K562 (cell line): ENCODE data around the gene RHOT1. TPM values are rescaled to one million over a fixed set of nuclear protein-coding genes. Genes with fewer than 3 reads are reported as not detected.

ENCODE experiments used
- ATAC-seq: fragments of 200-7000 bp; cut with Tn5 transposase; 3 replicates; pipeline ENCODE4 v1.9.1; 2020; ENCODE audit warnings: moderate library complexity
- BruUV-seq: library from RNA; stranded (reverse); fragments of 400-500 nt; replicated peaks from 2 replicates; lab custom pipeline; 2021; lab: Mats Ljungman, UMichigan
- CTCF ChIA-PET: fragments of 300-600 bp; formaldehyde crosslinking; extraction: SDS; loops from one replicate; lab custom pipeline; 2021; ENCODE audit warnings: low intra/inter-chr PET ratio; lab: Yijun Ruan, JAX
- POLR2A ChIA-PET: fragments of 300-600, 350-650 bp; sonication (Branson Sonifier 250); formaldehyde crosslinking; extraction: SDS; loops from one replicate; lab custom pipeline; 2021; ENCODE audit warnings: antibody characterized with exemption, inconsistent platforms; lab: Yijun Ruan, JAX
- DNase-seq, 4 experiments: peaks; one replicate each; pipeline versions ENCODE4 v3.0.0 to v3.0.0-alpha.2; 2011 to 2018; ENCODE audit warnings: low spot score in 3 of 4, mixed read lengths in 3 of 4; ENCODE audit errors: extremely low read depth in 1 of 4
- FAIRE-seq: peaks from 2 replicates; lab custom pipeline; 2011; peaks lifted over from hg19 to GRCh38; lab: Jason Lieb, UNC
- H2AFZ ChIP-seq: 2 replicates; pipeline ENCODE4 v1.6.0; 2011; ENCODE audit warnings: low read depth, low read length, control low read depth, inconsistent platforms
- H3K27ac ChIP-seq: fragments of 200-600 bp; 3 replicates; pipeline ENCODE4 v1.8.0; 2011; ENCODE audit warnings: low read depth, mild to moderate bottlenecking, control low read depth, inconsistent platforms, low read length, moderate library complexity, mixed read lengths; ENCODE audit errors: extremely low read depth
- H3K27me3 ChIP-seq, 2 experiments: fragments of 300-600 bp in 1 of 2; 2 replicates in 1 of 2; 3 replicates in 1 of 2; pipeline versions ENCODE4 v1.6.0 to v1.8.0; 2011; ENCODE audit warnings: inconsistent platforms in 2 of 2, low read length in 2 of 2, mild to moderate bottlenecking in 1 of 2, mixed read lengths in 1 of 2, moderate library complexity in 1 of 2; ENCODE audit not compliant: control insufficient read depth in 2 of 2, insufficient read depth in 2 of 2
- H3K36me3 ChIP-seq: fragments of 300-600 bp; 3 replicates; pipeline ENCODE4 v1.8.0; 2011; ENCODE audit warnings: mild to moderate bottlenecking, low read length, inconsistent platforms; ENCODE audit not compliant: control insufficient read depth, insufficient read depth
- H3K4me1 ChIP-seq, 2 experiments: fragments of 200-600 bp in 1 of 2; replicated peaks in 1 of 2; 2 replicates in 1 of 2; 3 replicates in 1 of 2; pipeline versions ENCODE4 v1.5.1 to v1.8.0; 2011; ENCODE audit warnings: inconsistent platforms in 2 of 2, low read length in 2 of 2, mild to moderate bottlenecking in 1 of 2, mixed read lengths in 1 of 2, moderate library complexity in 1 of 2; ENCODE audit not compliant: control insufficient read depth in 2 of 2, insufficient read depth in 2 of 2
- H3K4me2 ChIP-seq: 2 replicates; pipeline ENCODE4 v1.6.1; 2011; ENCODE audit warnings: low read length, control low read depth, inconsistent platforms, mixed read lengths; ENCODE audit not compliant: insufficient read depth
- H3K4me3 ChIP-seq: fragments of 200-600 bp; sonication (generic), shearing (Covaris generic); 2 replicates; pipeline ENCODE4 v1.5.1; 2016; ENCODE audit warnings: control low read depth, inconsistent platforms
- H3K79me2 ChIP-seq: fragments of 200-600 bp; 3 replicates; pipeline ENCODE4 v1.8.0; 2011; ENCODE audit warnings: low read length, inconsistent platforms; ENCODE audit not compliant: control insufficient read depth, insufficient read depth
- H3K9ac ChIP-seq, 2 experiments: 2 replicates each; pipeline versions ENCODE4 v1.6.0 to v1.6.1; 2011; ENCODE audit warnings: low read depth in 2 of 2, low read length in 2 of 2, control low read depth in 1 of 2, inconsistent platforms in 1 of 2, mild to moderate bottlenecking in 1 of 2, mixed read lengths in 1 of 2; ENCODE audit not compliant: insufficient read depth in 1 of 2
- H3K9me1 ChIP-seq: one replicate; pipeline ENCODE4 v1.6.0; 2011; ENCODE audit warnings: inconsistent platforms, mild to moderate bottlenecking, low read length, moderate library complexity; ENCODE audit not compliant: control insufficient read depth, insufficient read depth
- H3K9me3 ChIP-seq: replicated peaks from 2 replicates; pipeline ENCODE4 v1.5.1; 2011; ENCODE audit warnings: low read depth, low read length, inconsistent platforms; ENCODE audit not compliant: control insufficient read depth, insufficient read depth
- H4K20me1 ChIP-seq: replicated peaks from 2 replicates; pipeline ENCODE4 v1.6.1; 2011; ENCODE audit warnings: low read length, inconsistent platforms, mixed read lengths; ENCODE audit not compliant: control insufficient read depth, insufficient read depth
- ARID1B ChIP-seq: fragments of 450-650 bp; IDR thresholded peaks from 2 replicates; pipeline ENCODE4 v1.6.1; 2016; ENCODE audit warnings: antibody characterized with exemption, mild to moderate bottlenecking, inconsistent platforms
- CHD1 ChIP-seq: fragments of 200-600 bp; sonication (generic); IDR thresholded peaks from one replicate; pipeline ENCODE4 v1.6.1; 2012; ENCODE audit warnings: mild to moderate bottlenecking, moderate library complexity, low read length, inconsistent platforms
- CTBP1 ChIP-seq: fragments of 450-650 bp; IDR thresholded peaks from 2 replicates; pipeline ENCODE4 v1.6.1; 2016; ENCODE audit warnings: borderline replicate concordance
- DPF2 ChIP-seq: fragments of 450-650 bp; IDR thresholded peaks from 2 replicates; pipeline ENCODE4 v1.6.1; 2016
- EHMT2 ChIP-seq: fragments of 450-650 bp; IDR thresholded peaks from 2 replicates; pipeline ENCODE4 v1.6.1; 2018; ENCODE audit warnings: antibody characterized with exemption
- FOXA3 ChIP-seq, 2 experiments: fragments of 450-650 bp in 1 of 2; sonication (generic) in 1 of 2; formaldehyde crosslinking; IDR thresholded peaks in 1 of 2; conservative IDR thresholded peaks in 1 of 2; 2 replicates each; pipeline versions ENCODE4 v1.4.0 to v1.8.0; 2020 to 2022; ENCODE audit warnings: mild to moderate bottlenecking in 2 of 2, missing genetic modification reagents in 1 of 2
- HIVEP1 ChIP-seq: fragments of 250-450 bp; sonication (Bioruptor Pico); IDR thresholded peaks from 2 replicates; pipeline ENCODE4 v1.4.0; 2020; ENCODE audit warnings: mild to moderate bottlenecking
- HMGN3 ChIP-seq: IDR thresholded peaks from 2 replicates; pipeline ENCODE4 v1.6.1; 2011; ENCODE audit warnings: borderline replicate concordance, low read depth, mild to moderate bottlenecking, mixed read lengths, low read length; ENCODE audit not compliant: insufficient read length; ENCODE audit errors: extremely low read depth
- JUND ChIP-seq, 2 experiments: IDR thresholded peaks; 2 replicates in 1 of 2; 3 replicates in 1 of 2; pipeline ENCODE4 v1.6.1; 2011; ENCODE audit warnings: borderline replicate concordance in 2 of 2, low read depth in 2 of 2, low read length in 2 of 2, improper control_type of control experiment in 1 of 2, missing biosample characterization in 1 of 2, missing genetic modification characterization in 1 of 2, missing genetic modification reagents in 1 of 2
- KLF16 ChIP-seq: IDR thresholded peaks from 2 replicates; pipeline ENCODE4 v1.6.1; 2016; ENCODE audit warnings: antibody characterized with exemption
- MTA2 ChIP-seq: fragments of 450-650 bp; IDR thresholded peaks from 2 replicates; pipeline ENCODE4 v1.6.1; 2016; ENCODE audit warnings: low read depth
- NFIC ChIP-seq: fragments of 450-650 bp; IDR thresholded peaks from 2 replicates; pipeline ENCODE4 v1.6.1; 2017; ENCODE audit warnings: mild to moderate bottlenecking, inconsistent platforms
- PML ChIP-seq: IDR thresholded peaks from 2 replicates; pipeline ENCODE4 v1.6.1; 2012; ENCODE audit warnings: low read length, inconsistent platforms
- POLR2AphosphoS5 ChIP-seq: IDR thresholded peaks from 2 replicates; pipeline ENCODE4 v1.6.1; 2011; ENCODE audit warnings: mild to moderate bottlenecking, low read depth, low read length, moderate library complexity; ENCODE audit not compliant: control insufficient read depth, insufficient read depth
- RCOR1 ChIP-seq, 2 experiments: IDR thresholded peaks; 2 replicates each; pipeline ENCODE4 v1.6.1; 2012; ENCODE audit warnings: low read depth in 2 of 2, low read length in 2 of 2, borderline replicate concordance in 1 of 2, improper control_type of control experiment in 1 of 2
- SMARCA4 ChIP-seq: fragments of 450-650 bp; IDR thresholded peaks from 2 replicates; pipeline ENCODE4 v1.6.1; 2016
- SOX6 ChIP-seq: fragments of 450-650 bp; IDR thresholded peaks from 2 replicates; pipeline ENCODE4 v1.6.1; 2014; ENCODE audit warnings: mild to moderate bottlenecking
- TAL1 ChIP-seq: fragments of 450-650 bp; IDR thresholded peaks from 2 replicates; pipeline ENCODE4 v1.6.1; 2016; ENCODE audit warnings: mild to moderate bottlenecking
- TBL1XR1 ChIP-seq, 2 experiments: IDR thresholded peaks; 2 replicates each; pipeline ENCODE4 v1.6.1; 2012; ENCODE audit warnings: improper control_type of control experiment in 2 of 2, low read length in 2 of 2, mild to moderate bottlenecking in 1 of 2
- TCF3 ChIP-seq: sonication (generic); formaldehyde crosslinking; IDR thresholded peaks from 2 replicates; pipeline ENCODE4 v1.4.0; 2020; ENCODE audit warnings: mild to moderate bottlenecking, missing genetic modification reagents
- TEAD1 ChIP-seq, 2 experiments: fragments of 450-650 bp in 1 of 2; sonication (generic) in 1 of 2; formaldehyde crosslinking; IDR thresholded peaks; 2 replicates each; pipeline versions ENCODE4 v1.4.0 to v1.8.0; 2020 to 2022; ENCODE audit warnings: mild to moderate bottlenecking in 2 of 2, missing genetic modification reagents in 1 of 2
- ZBTB7A ChIP-seq: IDR thresholded peaks from 2 replicates; pipeline ENCODE4 v1.6.1; 2011; ENCODE audit warnings: low read depth, mild to moderate bottlenecking, low read length, moderate library complexity, borderline replicate concordance; ENCODE audit not compliant: control insufficient read depth
- ZEB2 ChIP-seq: fragments of 450-650 bp; IDR thresholded peaks from 2 replicates; pipeline ENCODE4 v1.6.1; 2016
- ZNF140 ChIP-seq: fragments of 250-450 bp; sonication (Bioruptor Pico); IDR thresholded peaks from 2 replicates; pipeline ENCODE4 v1.8.0; 2021; ENCODE audit warnings: moderate library complexity, mild to moderate bottlenecking, inconsistent platforms
- in situ Hi-C: fragments of 300-500 bp; cut with MboI; formaldehyde crosslinking; loops from 4 replicates; pipeline ENCODE4 v1.15.0; 2018; ENCODE audit warnings: inconsistent platforms, mixed read lengths
- intact Hi-C: fragments of 100-400 bp; cut with micrococcal nuclease; formaldehyde crosslinking; loops from 2 replicates; pipeline ENCODE4 v1.14.2; 2022
- polyA plus RNA-seq, 8 experiments: library from polyadenylated mRNA; depleted of rRNA in 4 of 8; stranded (reverse) in 5 of 8; unstranded in 3 of 8; fragments of >200 nt; fragmentation: Nextera tagmentation in 2 of 8; fragmentation: Illumina TruSeq in 1 of 8; extraction: Ambion mirVana in 2 of 8; extraction: Trizol in 1 of 8; gene quantifications; 2 replicates each; pipeline versions ENCODE4 v1.2.1 to v1.2.3, GENCODE V29; 2011 to 2014; ENCODE audit warnings: inconsistent platforms in 1 of 8, missing spikeins in 1 of 8
- total RNA-seq, 7 experiments: library from RNA; depleted of rRNA in 6 of 7; stranded (reverse); fragments of >200 nt in 6 of 7; fragmentation: Illumina TruSeq in 2 of 7; extraction: Trizol in 2 of 7; gene quantifications; 2 replicates each; pipeline versions ENCODE4 v1.2.1 to v1.2.3, GENCODE V29; 2011 to 2021; ENCODE audit warnings: low replicate concordance in 1 of 7
- TF ChIP-seq, protein P1 (sequence below): sonication (generic); formaldehyde crosslinking; IDR thresholded peaks from 2 replicates; pipeline ENCODE4 v1.8.1; 2023; ENCODE audit warnings: mild to moderate bottlenecking, missing genetic modification reagents

Gene RHOT1
- total and polyA plus RNA-seq, 9 of the 15 experiments (the other 6 are each of a cell fraction or from before 2014, with no cell fraction given): 23.0 to 101 (median 32.2) TPM

DNA sequence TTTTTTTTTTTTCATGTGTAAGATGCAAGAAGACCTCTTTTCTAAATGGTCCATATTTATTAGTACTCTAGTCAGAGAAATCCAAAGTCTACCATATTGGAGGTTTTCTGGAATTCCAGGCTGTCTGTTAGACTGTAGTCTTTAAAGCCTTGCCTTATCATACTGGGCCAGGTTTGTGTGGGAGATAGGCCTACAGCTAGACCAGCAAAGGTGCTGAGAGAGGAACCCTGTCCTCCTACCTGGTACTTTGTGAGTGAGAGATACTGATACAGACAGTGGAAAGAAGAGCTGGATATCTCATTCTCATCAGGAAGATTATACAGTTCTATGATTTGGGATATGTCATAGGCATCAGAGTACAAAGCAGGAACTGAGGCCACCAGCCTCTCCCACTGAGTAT lies 8.1 kb downstream of the RHOT1 start:
- H2AFZ ChIP-seq: no peak overlapping the region
- ChIA-PET POLR2A (interaction anchor here (0.6 to 1.2 kb wide), 3 partner anchors 10 to 198 kb away, joined by 3 read pairs; no protein-coding TSS in a partner anchor), CTCF (no interaction called here)
- no peaks in the 10 kb centered on the region for H3K9me3 ChIP-seq
- H3K9me1 ChIP-seq: no peaks in the 10 kb centered on the region
- no peak overlapping the region for H3K9ac ChIP-seq
- no peaks in the 10 kb centered on the region for H3K27me3 ChIP-seq
- in situ Hi-C loops: no loop called here
- ATAC-seq (peak; percentile 90), FAIRE-seq (peak; percentile 83), DNase-seq (peak; percentile 39 to 79 (median 44))
- no peak overlapping the region for H3K27ac ChIP-seq
- peaks cover 9% of the 10 kb centered on the region in 2 experiments; a peak in 3 of 5 replicates for H3K4me1 ChIP-seq
- intact Hi-C loops: no loop called here
- peaks cover 36% of the 10 kb centered on the region for H3K36me3 ChIP-seq
- H3K4me2 ChIP-seq: 0 out of 2 replicates have a peak overlapping the region, but pooled peaks have one; percentile 5
- no TSS peak for BruUV-seq
- H3K4me3 ChIP-seq: no peak overlapping the region
- peaks cover 79% of the 10 kb centered on the region for H3K79me2 ChIP-seq
- H4K20me1 ChIP-seq: peaks cover 15% of the 10 kb centered on the region; the same call in 1 of the 2 replicates
- TF ChIP-seq TEAD1 (CRISPR knock-in tag; IDR thresholded peaks at IDR 0.05) (0 out of 4 replicates have a peak, but pooled peaks of 1 of the 2 experiments have one; percentile 8), ZNF140 (CRISPR knock-in tag) (no peak), MTA2 (peak; percentile 69), CTBP1 (peak; percentile 77), TBL1XR1 (IDR thresholded peaks at IDR 0.05; ENCODE audit: low read length in 2 of 2) (0 out of 4 replicates have a peak, but pooled peaks of 1 of the 2 experiments have one; percentile 22), TCF3 (CRISPR knock-in tag) (peak; percentile 87), KLF16 (peak; percentile 70; the same call in 1 of the 2 replicates), SMARCA4 (peak; percentile 67), EHMT2 (peak; percentile 88), HIVEP1 (CRISPR knock-in tag) (no peak), NFIC (peak; percentile 49; the same call in 1 of the 2 replicates), ZEB2 (peak; percentile 87), PML (0 out of 2 replicates have a peak, but pooled peaks have one; percentile 50), RCOR1 (IDR thresholded peaks at IDR 0.05; ENCODE audit: borderline replicate concordance in 1 of 2, low read depth in 2 of 2, low read length in 2 of 2) (peak in 1 of 2 experiments; percentile 43; a peak in 2 of 4 replicates), FOXA3 (CRISPR knock-in tag; conservative IDR thresholded peaks at IDR 0.05 in 1 of 2, IDR thresholded peaks at IDR 0.05 in 1 of 2) (no peak), DPF2 (peak; percentile 78), POLR2AphosphoS5 (peak; percentile 75), CHD1 (no peak), ZBTB7A (no peak), SOX6 (peak; percentile 80), ARID1B (peak; percentile 85), JUND (IDR thresholded peaks at IDR 0.05; ENCODE audit: borderline replicate concordance, low read depth, low read length) (0 out of 2 replicates have a peak, but pooled peaks have one; percentile 11), JUND (tag; IDR thresholded peaks at IDR 0.05; ENCODE audit: borderline replicate concordance, low read depth, low read length) (no peak), TAL1 (peak; percentile 85), HMGN3 (no peak)
- TF ChIP-seq, protein P1, sequence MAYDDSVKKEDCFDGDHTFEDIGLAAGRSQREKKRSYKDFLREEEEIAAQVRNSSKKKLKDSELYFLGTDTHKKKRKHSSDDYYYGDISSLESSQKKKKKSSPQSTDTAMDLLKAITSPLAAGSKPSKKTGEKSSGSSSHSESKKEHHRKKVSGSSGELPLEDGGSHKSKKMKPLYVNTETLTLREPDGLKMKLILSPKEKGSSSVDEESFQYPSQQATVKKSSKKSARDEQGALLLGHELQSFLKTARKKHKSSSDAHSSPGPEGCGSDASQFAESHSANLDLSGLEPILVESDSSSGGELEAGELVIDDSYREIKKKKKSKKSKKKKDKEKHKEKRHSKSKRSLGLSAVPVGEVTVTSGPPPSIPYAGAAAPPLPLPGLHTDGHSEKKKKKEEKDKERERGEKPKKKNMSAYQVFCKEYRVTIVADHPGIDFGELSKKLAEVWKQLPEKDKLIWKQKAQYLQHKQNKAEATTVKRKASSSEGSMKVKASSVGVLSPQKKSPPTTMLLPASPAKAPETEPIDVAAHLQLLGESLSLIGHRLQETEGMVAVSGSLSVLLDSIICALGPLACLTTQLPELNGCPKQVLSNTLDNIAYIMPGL: no peak
